Stimulated activated CD8-positive, alpha-beta memory T cell treated with anti-CD3 and anti-CD28 coated beads, Interleukin-15, amount 100 ng/mL, for 24 hours (primary cell): ENCODE measurements around the gene TUBB4A.

Experiments
- DNase-seq: peaks from one replicate; pipeline ENCODE4 v3.0.0-alpha.2; 2020; ENCODE audit warnings: low read depth

The TUBB4A gene

GRCh38 chr19:6494438-6495036, 7.6 kb downstream of the TUBB4A start:
- DNase-seq: no peak

- no peak for DNase-seq
Measured at GRCh38 chr19:6491802-6492592, 10.1 kb downstream of the TUBB4A start.

GRCh38 chr19:6490134-6490533, 12.0 kb downstream of the TUBB4A start:
- no peak for DNase-seq

GRCh38 chr19:6489278-6490061, 12.6 kb downstream of the TUBB4A start:
- no peak for DNase-seq

- DNase-seq: no peak
Measured at GRCh38 chr19:6484831-6485230, 17.3 kb downstream of the TUBB4A start.

GRCh38 chr19:6484230-6484629, 17.9 kb downstream of the TUBB4A start:
- no peak for DNase-seq

GRCh38 chr19:6483235-6483634, 18.9 kb downstream of the TUBB4A start:
- DNase-seq: no peak

- DNase-seq: no peak
Measured at GRCh38 chr19:6482343-6482686, 19.8 kb downstream of the TUBB4A start.

GRCh38 chr19:6481541-6482342, 20.4 kb downstream of the TUBB4A start, which contains the start of gene DENND1C:
Gene DENND1C (minus strand): TSS chr19:6481787. CDS start chr19:6481695, 92 bp downstream.
- DNase-seq: no peak

GRCh38 chr19:6480848-6481415, 21.2 kb downstream of the TUBB4A start:
- no peak for DNase-seq

GRCh38 chr19:6479836-6480398, 22.2 kb downstream of the TUBB4A start:
- DNase-seq: no peak

- DNase-seq: no peak
Measured at GRCh38 chr19:6478815-6479214, 23.3 kb downstream of the TUBB4A start.

- no peak for DNase-seq
Measured at GRCh38 chr19:6476896-6477431, 25.1 kb downstream of the TUBB4A start.

GRCh38 chr19:6476155-6476895, 25.8 kb downstream of the TUBB4A start:
- DNase-seq: peak; percentile 44

- no peak for DNase-seq
Measured at GRCh38 chr19:6475321-6476108, 26.6 kb downstream of the TUBB4A start.

GRCh38 chr19:6473647-6474046, 28.5 kb downstream of the TUBB4A start:
- no peak for DNase-seq

- DNase-seq: no peak
Measured at GRCh38 chr19:6472713-6473112, 29.4 kb downstream of the TUBB4A start.

- no peak for DNase-seq
Measured at GRCh38 chr19:6471076-6471475, 31.0 kb downstream of the TUBB4A start.

GRCh38 chr19:6470173-6470572, 31.9 kb downstream of the TUBB4A start:
- no peak for DNase-seq

GRCh38 chr19:6467384-6467783, 34.7 kb downstream of the TUBB4A start:
- no peak for DNase-seq
